Osteoblast (primary cell): Measurements from ENCODE around the gene SLC6A9. TPM values are rescaled to one million over a fixed set of nuclear protein-coding genes. Genes with fewer than 3 reads are reported as not detected.

ENCODE experiments used
- DNase-seq: peaks from one replicate; pipeline ENCODE4 v3.0.0; 2011; ENCODE audit warnings: low spot score, mixed read lengths; ENCODE audit not compliant: insufficient read length; ENCODE audit errors: missing footprints
- H2AFZ ChIP-seq: 2 replicates; pipeline ENCODE4 v1.6.0; 2011; ENCODE audit warnings: mild to moderate bottlenecking, low read length
- H3K27ac ChIP-seq: 2 replicates; pipeline ENCODE4 v1.5.1; 2011; ENCODE audit warnings: mild to moderate bottlenecking, low read depth, low read length, moderate library complexity
- H3K27me3 ChIP-seq: 2 replicates; pipeline ENCODE4 v1.6.0; 2012; ENCODE audit warnings: mild to moderate bottlenecking, control low read depth, inconsistent platforms, low read length, moderate library complexity; ENCODE audit not compliant: insufficient read depth
- H3K36me3 ChIP-seq: 2 replicates; pipeline ENCODE4 v1.5.1; 2011; ENCODE audit warnings: mild to moderate bottlenecking, low read length, control low read depth, moderate library complexity; ENCODE audit not compliant: insufficient read depth
- H3K4me1 ChIP-seq: 2 replicates; pipeline ENCODE4 v1.5.1; 2011; ENCODE audit warnings: mild to moderate bottlenecking, low read length, control low read depth, moderate library complexity; ENCODE audit not compliant: insufficient read depth
- H3K4me2 ChIP-seq: 2 replicates; pipeline ENCODE4 v1.6.0; 2011; ENCODE audit warnings: mild to moderate bottlenecking, low read length; ENCODE audit not compliant: insufficient read depth
- H3K4me3 ChIP-seq: fragments of 200-600 bp; sonication (generic); 3 replicates; pipeline ENCODE4 v1.5.1; 2012; ENCODE audit warnings: mild to moderate bottlenecking, low read length, inconsistent platforms; ENCODE audit not compliant: insufficient read depth
- H3K79me2 ChIP-seq: 2 replicates; pipeline ENCODE4 v1.6.0; 2012; ENCODE audit warnings: mild to moderate bottlenecking, low read length, control low read depth, inconsistent platforms; ENCODE audit not compliant: insufficient read depth
- H3K9me3 ChIP-seq: 2 replicates; pipeline ENCODE4 v1.5.1; 2011; ENCODE audit warnings: low read depth, low read length, control low read depth
- H4K20me1 ChIP-seq: 2 replicates; pipeline ENCODE4 v1.6.0; 2012; ENCODE audit warnings: mild to moderate bottlenecking, low read length, control low read depth; ENCODE audit not compliant: insufficient read depth
- total RNA-seq: library from RNA; depleted of rRNA; stranded (reverse); fragments of >200 nt; gene quantifications from 2 replicates; pipeline ENCODE4 v1.2.3, GENCODE V29; 2012
- TF ChIP-seq, protein P1 (sequence below): IDR thresholded peaks from 2 replicates; pipeline ENCODE4 v1.5.1; 2011; ENCODE audit warnings: mild to moderate bottlenecking, low read depth, low read length, moderate library complexity; ENCODE audit errors: extremely low read depth

SLC6A9 gene
- total RNA-seq, 1 donor: 18.5 TPM

- Histone ChIP-seq H3K79me2 (no peaks in the 10 kb centered on the region), H4K20me1 (no peaks in the 10 kb centered on the region), H3K9me3 (no peaks in the 10 kb centered on the region), H3K4me1 (peaks cover 56% of the 10 kb centered on the region), H3K36me3 (no peaks in the 10 kb centered on the region), H3K27ac (peak overlapping the region; percentile 89), H2AFZ (no peak overlapping the region), H3K27me3 (no peaks in the 10 kb centered on the region), H3K4me3 (no peak overlapping the region), H3K4me2 (peak overlapping the region; percentile 46)
- TF ChIP-seq, protein P1, sequence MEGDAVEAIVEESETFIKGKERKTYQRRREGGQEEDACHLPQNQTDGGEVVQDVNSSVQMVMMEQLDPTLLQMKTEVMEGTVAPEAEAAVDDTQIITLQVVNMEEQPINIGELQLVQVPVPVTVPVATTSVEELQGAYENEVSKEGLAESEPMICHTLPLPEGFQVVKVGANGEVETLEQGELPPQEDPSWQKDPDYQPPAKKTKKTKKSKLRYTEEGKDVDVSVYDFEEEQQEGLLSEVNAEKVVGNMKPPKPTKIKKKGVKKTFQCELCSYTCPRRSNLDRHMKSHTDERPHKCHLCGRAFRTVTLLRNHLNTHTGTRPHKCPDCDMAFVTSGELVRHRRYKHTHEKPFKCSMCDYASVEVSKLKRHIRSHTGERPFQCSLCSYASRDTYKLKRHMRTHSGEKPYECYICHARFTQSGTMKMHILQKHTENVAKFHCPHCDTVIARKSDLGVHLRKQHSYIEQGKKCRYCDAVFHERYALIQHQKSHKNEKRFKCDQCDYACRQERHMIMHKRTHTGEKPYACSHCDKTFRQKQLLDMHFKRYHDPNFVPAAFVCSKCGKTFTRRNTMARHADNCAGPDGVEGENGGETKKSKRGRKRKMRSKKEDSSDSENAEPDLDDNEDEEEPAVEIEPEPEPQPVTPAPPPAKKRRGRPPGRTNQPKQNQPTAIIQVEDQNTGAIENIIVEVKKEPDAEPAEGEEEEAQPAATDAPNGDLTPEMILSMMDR: no peak
- no peak for DNase-seq
Measured at GRCh38 chr1:44038876-44039657, 7.8 kb upstream of the SLC6A9 start.

GRCh38 chr1:44037154-44037553, 5.9 kb upstream of the SLC6A9 start:
- no peaks in the 10 kb centered on the region for H3K27me3 ChIP-seq
- no peak overlapping the region for H3K4me3 ChIP-seq
- no peak overlapping the region for H3K27ac ChIP-seq
- no peaks in the 10 kb centered on the region for H4K20me1 ChIP-seq
- H3K9me3 ChIP-seq: no peaks in the 10 kb centered on the region
- no peak overlapping the region for H3K4me2 ChIP-seq
- H3K4me1 ChIP-seq: peaks cover 46% of the 10 kb centered on the region
- H3K36me3 ChIP-seq: no peaks in the 10 kb centered on the region
- TF ChIP-seq, protein P1: no peak
- no peak for DNase-seq
- no peaks in the 10 kb centered on the region for H3K79me2 ChIP-seq
- H2AFZ ChIP-seq: no peak overlapping the region

GRCh38 chr1:44036409-44037139, 5.3 kb upstream of the SLC6A9 start:
- peak; percentile 85 for DNase-seq
- H3K4me1 ChIP-seq: peaks cover 46% of the 10 kb centered on the region
- no peak overlapping the region for H3K4me2 ChIP-seq
- no peak overlapping the region for H3K4me3 ChIP-seq
- no peaks in the 10 kb centered on the region for H3K79me2 ChIP-seq
- H4K20me1 ChIP-seq: no peaks in the 10 kb centered on the region
- no peaks in the 10 kb centered on the region for H3K9me3 ChIP-seq
- peak overlapping the region; percentile 28 for H3K27ac ChIP-seq
- TF ChIP-seq, protein P1: peak; percentile 83
- no peaks in the 10 kb centered on the region for H3K36me3 ChIP-seq
- H2AFZ ChIP-seq: peak overlapping the region; percentile 66
- no peaks in the 10 kb centered on the region for H3K27me3 ChIP-seq
